ENCODE results near the gene MYBL2. TPM values are rescaled to one million over a fixed set of nuclear protein-coding genes. Genes with fewer than 3 reads are reported as not detected.
"Not testable (repeated sequence)": the region's sequence is repeated elsewhere in the genome, so short reads cannot be mapped to it uniquely, and the experiment has no call there.

Gene MYBL2
- total RNA-seq, 1 experiment from 2014 or later = 30.0 TPM

DNA sequence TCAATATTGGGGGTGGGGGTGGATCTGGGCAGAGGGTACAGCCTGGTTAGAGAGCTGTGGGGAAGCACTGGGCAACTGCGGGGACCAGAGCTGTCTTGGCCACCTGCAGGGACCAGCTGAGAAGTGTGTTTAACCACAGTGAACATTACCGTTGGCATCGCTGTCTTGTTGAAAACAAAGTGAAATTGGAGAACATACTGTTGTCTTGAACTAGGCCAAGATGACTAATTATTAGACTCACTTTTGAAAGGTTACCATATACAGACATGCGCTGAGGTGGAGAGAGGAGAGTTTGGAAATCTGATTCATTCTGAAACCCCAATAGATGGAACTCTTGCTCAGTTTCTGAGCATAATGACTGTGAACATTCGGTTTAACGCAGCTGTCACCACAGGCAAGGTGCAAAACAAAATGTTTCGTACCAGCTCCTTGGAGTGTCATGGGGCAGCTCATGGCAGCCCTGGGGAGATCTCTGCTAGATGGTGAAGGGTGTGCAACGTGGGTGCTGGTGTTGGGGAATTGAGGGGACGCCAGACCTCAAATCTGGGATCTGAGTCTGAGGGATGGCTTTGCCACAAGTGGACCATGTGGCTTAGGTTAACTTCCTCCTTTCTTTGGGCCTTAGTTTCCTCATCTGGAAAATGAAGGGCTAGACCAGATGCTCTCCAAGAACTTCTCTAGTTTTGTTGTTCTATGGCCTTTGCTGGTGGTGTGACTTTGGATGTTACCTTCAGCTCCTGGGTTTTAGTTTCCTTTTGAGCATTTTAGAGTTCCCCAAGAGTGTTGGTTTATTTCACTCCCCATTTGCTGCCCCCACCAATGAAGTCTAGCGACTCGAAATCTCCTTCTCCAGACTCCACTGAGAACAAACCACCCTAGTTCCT lies 84.5 kb downstream of the MYBL2 start:
- peak; percentile 79 for DNase-seq (ENCODE audit: low read depth)

DNA sequence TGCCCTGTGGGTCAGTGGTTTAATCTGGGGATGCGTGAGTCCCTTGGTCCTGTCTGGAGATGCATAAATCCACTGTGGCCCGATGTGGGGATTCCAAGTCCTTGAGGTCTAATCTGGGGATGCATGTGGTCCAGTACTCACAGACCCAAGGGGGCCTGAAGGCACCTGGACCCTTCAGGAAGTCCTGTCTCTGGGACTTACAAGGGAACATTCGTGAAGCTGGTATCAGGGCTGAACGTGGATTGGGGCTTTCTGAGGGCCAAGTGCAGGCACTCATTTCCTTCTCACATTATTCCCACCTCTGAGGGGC lies 85.1 kb downstream of the MYBL2 start:
- no peak for DNase-seq (ENCODE audit: low read depth)

- DNase-seq (ENCODE audit: low read depth) = peak; percentile 88
Measured at GRCh38 chr20:43752561-43753301, 85.8 kb downstream of the MYBL2 start.

- peak; percentile 42 for DNase-seq (ENCODE audit: low read depth)
Measured at GRCh38 chr20:43755390-43755789, 88.5 kb downstream of the MYBL2 start.

- DNase-seq (ENCODE audit: low read depth) = no peak
Measured at GRCh38 chr20:43755851-43756250, 88.9 kb downstream of the MYBL2 start.

DNA sequence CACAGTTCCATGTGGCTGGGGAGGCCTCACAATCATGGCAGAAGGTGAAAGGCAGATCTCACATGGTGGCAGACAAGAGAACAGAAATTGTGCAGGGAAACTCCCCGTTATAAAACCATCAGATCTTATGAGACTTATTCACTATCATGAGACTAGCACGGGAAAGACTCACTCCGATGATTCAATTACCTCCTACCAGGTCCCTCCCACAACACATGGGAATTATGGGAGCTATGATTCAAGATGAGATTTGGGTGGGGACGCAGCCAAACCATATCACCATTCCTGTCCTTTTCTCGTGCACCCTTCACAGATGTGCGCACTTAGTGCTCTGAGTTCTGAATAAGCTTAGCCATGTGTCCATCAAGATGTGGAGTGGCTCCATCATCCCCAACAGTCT lies 91.0 kb downstream of the MYBL2 start:
- not testable (repeated sequence) for DNase-seq (ENCODE audit: low read depth)

- no peak for DNase-seq (ENCODE audit: low read depth)
Measured at GRCh38 chr20:43761386-43762340, 94.7 kb downstream of the MYBL2 start.

GRCh38 chr20:43762911-43763310 lies 96.0 kb downstream of the MYBL2 start:
- DNase-seq (ENCODE audit: low read depth) = no peak

GRCh38 chr20:43765916-43766315 lies 99.0 kb downstream of the MYBL2 start:
- no peak for DNase-seq (ENCODE audit: low read depth)

Other genes starting within 250 kb of the MYBL2 start
- gene SRSF6, start 209.2 kb upstream of the MYBL2 start, total RNA-seq (2014; rRNA removed; shearing (Covaris generic)) = 38.9 and 39.2 TPM in 2 replicates
- gene L3MBTL1, start 159.4 kb upstream of the MYBL2 start, total RNA-seq (2014; rRNA removed; shearing (Covaris generic)) = 4.8 and 8.3 TPM in 2 replicates
- 0.06 TPM in 1 of 2 replicates, not detected in the other for gene SGK2, start 108.1 kb upstream of the MYBL2 start, total RNA-seq (2014; rRNA removed; shearing (Covaris generic))
- 32.3 and 38.2 TPM in 2 replicates for gene IFT52, start 76.2 kb upstream of the MYBL2 start, total RNA-seq (2014; rRNA removed; shearing (Covaris generic))
- not detected in 2 replicates for gene GTSF1L, start 59.9 kb downstream of the MYBL2 start, total RNA-seq (2014; rRNA removed; shearing (Covaris generic))
- gene TOX2, start 247.7 kb downstream of the MYBL2 start, total RNA-seq (2014; rRNA removed; shearing (Covaris generic)) = 0.06 and 1.3 TPM in 2 replicates